ENCODE measurements around the gene AIM2. TPM values are rescaled to one million over a fixed set of nuclear protein-coding genes. Genes with fewer than 3 reads are reported as not detected.

The AIM2 gene
- total and polyA plus RNA-seq, 2 of the 4 experiments (the other 2 are of a cell fraction), result not detected

- Histone ChIP-seq H3K18ac (ENCODE audit: low read depth, low read length) (no peak overlapping the region), H2AK5ac (ENCODE audit: low read depth, low read length) (no peak overlapping the region), H3K4me1 (ENCODE audit: control insufficient read depth, insufficient read depth, low read length) (no peaks in the 10 kb centered on the region), H4K8ac (ENCODE audit: low read depth in 2 of 2, low read length in 2 of 2) (no peak overlapping the region), H3K4ac (ENCODE audit: low read depth, low read length) (no peak overlapping the region), H3K4me3 (ENCODE audit: insufficient read depth, low read depth, low read length) (no peak overlapping the region), H3K4me2 (ENCODE audit: low read depth, low read length) (no peak overlapping the region), H3K27ac (ENCODE audit: insufficient read depth, low read length) (no peak overlapping the region), H2BK15ac (ENCODE audit: low read depth, low read length) (no peak overlapping the region), H3K56ac (ENCODE audit: extremely low read depth, insufficient read depth, low read length) (no peak overlapping the region), H3K27me3 (ENCODE audit: control insufficient read depth, insufficient read depth, low read length) (no peaks in the 10 kb centered on the region), H4K20me1 (ENCODE audit: insufficient read depth, low read length) (no peaks in the 10 kb centered on the region), H3K9me3 (ENCODE audit: control insufficient read depth, insufficient read depth, low read length) (no peaks in the 10 kb centered on the region), H2BK20ac (ENCODE audit: low read depth, low read length) (no peak overlapping the region), H3K79me1 (ENCODE audit: low read depth in 1 of 2, low read length in 2 of 2) (peaks cover 8 to 19% of the 10 kb centered on the region in 2 experiments), H4K5ac (ENCODE audit: low read depth, low read length) (no peak overlapping the region), H4K91ac (ENCODE audit: insufficient read depth, low read depth, low read length) (no peak overlapping the region), H2AK9ac (replicated peaks; ENCODE audit: low read depth, low read length, poor library complexity) (no peak overlapping the region), H3K23ac (ENCODE audit: low read depth, low read length) (no peak overlapping the region), H3K9ac (ENCODE audit: low read depth, low read length) (no peak overlapping the region), H2BK120ac (ENCODE audit: low read depth, low read length) (no peak overlapping the region), H2BK5ac (ENCODE audit: low read depth, low read length, poor library complexity, severe bottlenecking) (no peak overlapping the region), H3K14ac (replicated peaks; ENCODE audit: low read depth, low read length) (no peak overlapping the region), H2AFZ (replicated peaks; ENCODE audit: low read length, poor library complexity) (no peak overlapping the region), H3K9me1 (ENCODE audit: insufficient read depth, low read length) (no peaks in the 10 kb centered on the region), H3K36me3 (ENCODE audit: control insufficient read depth, insufficient read depth, low read length) (peaks cover 28% of the 10 kb centered on the region)
- dilution Hi-C loops (cut with HindIII; ENCODE audit: low sequenced_read_pairs, unreplicated experiment), result no loop called here
- ChIA-PET CTCF (no interaction called here), POLR2A (ENCODE audit: unreplicated experiment) (no interaction called here)
- in situ Hi-C loops (cut with MboI; ENCODE audit: low sequenced_read_pairs), result no loop called here
- ATAC-seq (ENCODE audit: low read depth) (no peak), DNase-seq (no peak)
- intact Hi-C loops (cut with micrococcal nuclease), result no loop called here
- WGBS, 2 experiments (ENCODE audit: extremely low coverage in 2 of 2, insufficient read length in 1 of 2), result 90% methylated on average over 2 of the region's 10 CpGs; no CpG with 5 or more reads in 1 of the 2 experiments
- TF ChIP-seq CTCF (conservative IDR thresholded peaks at IDR 0.05; ENCODE audit: low read depth, low read length), result no peak
- TF ChIP-seq RAD21 (IDR thresholded peaks at IDR 0.05; ENCODE audit: low read length), result no peak
- BruUV-seq (replicated peaks), result no TSS peak
Observed at GRCh38 chr1:159023723-159024122, 52.8 kb downstream of the AIM2 start.

All from IMR-90 (cell line).